Gastroesophageal sphincter (tissue), 4 donors: ENCODE results near the gene FARS2. TPM values are rescaled to one million over a fixed set of nuclear protein-coding genes. Genes with fewer than 3 reads are reported as not detected.

Experiments used
- ATAC-seq: fragments of 150-250 bp; one replicate; pipeline ENCODE4 v1.9.1; 2016; ENCODE audit warnings: mild to moderate bottlenecking, moderate library complexity
- H3K27ac ChIP-seq, 4 donors: fragments of 200-600 bp; sonication (generic) in 3 of 4; 1 replicate in 3 of 4; 2 replicates in 1 of 4; pipeline ENCODE4 v1.5.1; 2016 to 2019
- H3K27me3 ChIP-seq: fragments of 200-600 bp; sonication (generic); one replicate; pipeline ENCODE4 v1.5.1; 2019
- H3K36me3 ChIP-seq, 2 donors: fragments of 200-600 bp; sonication (generic); one replicate each; pipeline ENCODE4 v1.5.1; 2019; ENCODE audit warnings: control low read depth in 1 of 2
- H3K4me1 ChIP-seq, 3 donors: fragments of 200-600 bp; sonication (generic); 1 replicate in 2 of 3; 2 replicates in 1 of 3; pipeline ENCODE4 v1.5.1; 2016 to 2019; ENCODE audit warnings: control low read depth in 2 of 3
- H3K4me3 ChIP-seq, 2 donors: fragments of 200-600 bp; sonication (generic); one replicate each; pipeline ENCODE4 v1.5.1; 2019; ENCODE audit warnings: mild to moderate bottlenecking in 1 of 2, moderate library complexity in 1 of 2
- H3K9me3 ChIP-seq, 3 donors: fragments of 200-600 bp; sonication (generic); one replicate each; pipeline ENCODE4 v1.5.1; 2017 to 2019; ENCODE audit warnings: control low read depth in 2 of 3
- CTCF ChIP-seq, 4 experiments: fragments of 200-600 bp in 2 of 4; fragments of 450-650 bp in 2 of 4; sonication (generic) in 1 of 4; IDR thresholded peaks; one replicate each; pipeline ENCODE4 v1.5.1; 2017 to 2019; ENCODE audit warnings: antibody characterized with exemption in 4 of 4, mild to moderate bottlenecking in 2 of 4, moderate library complexity in 2 of 4
- EP300 ChIP-seq: sonication (generic); formaldehyde crosslinking; IDR thresholded peaks from one replicate; pipeline ENCODE4 v1.6.1; 2017; ENCODE audit warnings: antibody characterized with exemption, mild to moderate bottlenecking
- POLR2A ChIP-seq, 2 donors: fragments of 450-650 bp; IDR thresholded peaks; one replicate each; pipeline ENCODE4 v1.6.1; 2017; ENCODE audit warnings: antibody characterized with exemption in 2 of 2, mild to moderate bottlenecking in 2 of 2, moderate library complexity in 1 of 2
- POLR2AphosphoS5 ChIP-seq: sonication (generic); formaldehyde crosslinking; IDR thresholded peaks from one replicate; pipeline ENCODE4 v1.6.1; 2017; ENCODE audit warnings: antibody characterized with exemption
- WGBS, 2 donors: methylation state at CpG; one replicate each; pipeline ENCODE4 v1.1.5; 2018; ENCODE audit warnings: low coverage in 1 of 2; 5-methylcytosine and 5-hydroxymethylcytosine counted together
- total RNA-seq, 4 donors: library from RNA; depleted of rRNA; stranded (reverse); fragments of >200 nt; gene quantifications; one replicate each; pipeline ENCODE4 v1.1.0, GENCODE V29; 2016

The FARS2 gene
- total RNA-seq, 4 donors from 2014 or later = 9.8 to 16.3 (median 14.4) TPM

DNA sequence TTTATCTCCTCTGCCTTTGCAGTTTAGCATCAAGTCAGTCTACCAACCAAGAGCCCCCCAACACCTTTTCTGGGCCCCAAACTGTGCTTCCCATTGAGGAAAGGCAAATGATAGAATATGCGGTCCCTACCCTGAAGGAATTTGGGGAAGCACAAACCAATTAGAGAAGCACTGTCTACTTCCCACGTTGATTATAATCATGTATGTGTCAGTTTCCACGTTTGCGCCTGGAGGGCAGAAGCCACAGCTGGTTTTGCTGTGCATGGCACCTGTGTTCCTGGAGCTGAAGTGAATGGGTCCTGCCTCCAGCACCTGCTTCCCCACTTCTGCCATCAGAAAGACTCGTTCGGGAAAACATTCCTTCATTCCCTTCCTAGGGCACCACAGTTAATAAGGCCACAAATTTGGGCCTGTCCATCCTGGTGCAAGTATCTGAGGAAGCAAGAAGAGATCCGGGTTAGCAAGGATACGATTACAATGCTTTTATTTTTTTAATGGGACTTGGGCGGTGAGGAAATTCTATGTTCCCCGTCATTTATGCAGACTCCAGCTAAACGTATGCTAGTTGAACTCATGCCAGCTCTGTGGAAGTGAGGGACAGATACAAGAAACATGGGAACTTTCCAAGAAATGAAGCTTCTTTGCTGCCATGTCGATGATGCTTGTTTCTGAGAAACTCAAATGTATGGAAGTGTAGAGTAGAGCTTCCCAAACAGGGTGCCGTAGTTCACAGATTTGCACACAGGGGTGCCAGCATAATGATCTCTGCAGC lies 411.9 kb downstream of the FARS2 start:
- TF ChIP-seq EP300 (no peak), POLR2A (IDR thresholded peaks at IDR 0.05) (no peak), CTCF (IDR thresholded peaks at IDR 0.05) (no peak), POLR2AphosphoS5 (no peak)
- H3K9me3 ChIP-seq = no peaks in the 10 kb centered on the region
- H3K36me3 ChIP-seq = no peaks in the 10 kb centered on the region
- WGBS, 2 donors = 83 to 90% methylated on average over 7 to 12 of the region's 13 CpGs
- H3K4me1 ChIP-seq = peaks cover 11 to 44% (median 21%) of the 10 kb centered on the region in 3 donors
- H3K4me3 ChIP-seq = no peak overlapping the region
- peak overlapping the region in 3 of 4 donors; percentile 65 to 75 (median 71) for H3K27ac ChIP-seq
- no peaks in the 10 kb centered on the region for H3K27me3 ChIP-seq
- no peak for ATAC-seq

DNA sequence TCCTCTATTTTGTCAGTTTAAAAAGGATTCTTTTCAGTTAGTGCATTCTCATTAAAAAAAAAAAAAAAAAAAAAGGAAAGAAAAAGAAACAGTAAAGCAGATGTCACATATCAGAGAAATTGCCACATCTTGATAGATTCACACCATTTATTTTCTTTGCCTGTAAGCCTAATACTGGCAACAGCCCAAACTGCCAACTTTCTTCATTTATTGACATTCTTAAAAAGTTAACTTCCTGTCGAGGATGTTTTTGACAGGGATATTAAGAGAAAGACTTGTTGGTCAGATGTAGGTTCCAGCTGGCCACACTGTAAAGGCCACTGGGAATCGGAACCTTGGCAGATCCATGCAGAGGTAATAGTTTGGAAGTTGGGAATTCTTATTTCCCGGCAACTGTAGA lies 412.8 kb downstream of the FARS2 start:
- no peaks in the 10 kb centered on the region for H3K36me3 ChIP-seq
- no peak overlapping the region for H3K4me3 ChIP-seq
- no peaks in the 10 kb centered on the region for H3K9me3 ChIP-seq
- TF ChIP-seq POLR2AphosphoS5 = peak; percentile 34
- TF ChIP-seq EP300 = no peak
- 11 to 71% methylated on average over 3 of the region's 3 CpGs for WGBS, 2 donors
- peaks cover 11 to 44% (median 21%) of the 10 kb centered on the region in 3 donors for H3K4me1 ChIP-seq
- H3K27ac ChIP-seq = peak overlapping the region in 1 of 4 donors; percentile 16
- no peaks in the 10 kb centered on the region for H3K27me3 ChIP-seq
- ATAC-seq = no peak

DNA sequence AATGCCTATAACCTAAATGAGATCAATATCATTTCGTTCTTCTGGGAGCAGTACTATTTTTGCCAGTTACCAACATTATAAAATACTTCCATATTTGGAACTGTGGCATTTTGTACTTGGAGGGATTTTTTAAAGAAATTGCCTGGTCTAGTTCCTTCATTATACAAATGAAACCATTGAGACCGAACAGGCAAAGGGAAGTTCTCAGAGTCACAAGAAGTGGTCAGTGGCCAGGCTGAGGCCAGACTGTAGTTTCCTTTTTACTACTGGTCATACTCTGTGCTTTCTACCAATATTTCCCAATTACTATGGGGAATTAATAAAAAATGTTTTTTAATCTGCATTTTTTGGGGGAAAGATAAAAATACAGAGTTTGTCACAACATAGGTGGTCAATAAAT lies 413.4 kb downstream of the FARS2 start:
- 57 to 72% methylated on average over 2 of the region's 2 CpGs for WGBS, 2 donors
- H3K4me3 ChIP-seq = no peak overlapping the region
- peak overlapping the region in 1 of 4 donors; percentile 16 for H3K27ac ChIP-seq
- TF ChIP-seq POLR2A (IDR thresholded peaks at IDR 0.05) (no peak), CTCF (IDR thresholded peaks at IDR 0.05) (no peak), POLR2AphosphoS5 (no peak), EP300 (no peak)
- H3K36me3 ChIP-seq = no peaks in the 10 kb centered on the region
- ATAC-seq = no peak
- H3K27me3 ChIP-seq = no peaks in the 10 kb centered on the region
- H3K4me1 ChIP-seq = peaks cover 11 to 44% (median 21%) of the 10 kb centered on the region in 3 donors
- H3K9me3 ChIP-seq = no peaks in the 10 kb centered on the region

- no peak for TF ChIP-seq POLR2AphosphoS5
- no peak for TF ChIP-seq POLR2A (IDR thresholded peaks at IDR 0.05)
- TF ChIP-seq CTCF (IDR thresholded peaks at IDR 0.05) = no peak
- no peak for TF ChIP-seq EP300
- H3K4me3 ChIP-seq = no peak overlapping the region
- WGBS, 2 donors = 96 to 97% methylated on average over 2 of the region's 2 CpGs
- H3K27ac ChIP-seq = no peak overlapping the region
- no peaks in the 10 kb centered on the region for H3K9me3 ChIP-seq
- H3K27me3 ChIP-seq = no peaks in the 10 kb centered on the region
- peaks cover 11 to 31% (median 21%) of the 10 kb centered on the region in 3 donors for H3K4me1 ChIP-seq
- no peaks in the 10 kb centered on the region for H3K36me3 ChIP-seq
- no peak for ATAC-seq
Measured at GRCh38 chr6:5676701-5677100, 415.4 kb downstream of the FARS2 start.

- 79 to 92% methylated on average over 5 to 6 of the region's 6 CpGs for WGBS, 2 donors
- peaks cover 11 to 24% (median 15%) of the 10 kb centered on the region in 3 donors for H3K4me1 ChIP-seq
- H3K27ac ChIP-seq = no peak overlapping the region
- no peak for ATAC-seq
- no peak overlapping the region for H3K4me3 ChIP-seq
- no peaks in the 10 kb centered on the region for H3K27me3 ChIP-seq
- H3K36me3 ChIP-seq = no peaks in the 10 kb centered on the region
- TF ChIP-seq POLR2AphosphoS5 (no peak), POLR2A (IDR thresholded peaks at IDR 0.05) (no peak), EP300 (no peak), CTCF (IDR thresholded peaks at IDR 0.05) (no peak)
- H3K9me3 ChIP-seq = no peaks in the 10 kb centered on the region
Measured at GRCh38 chr6:5677219-5678000, 416.1 kb downstream of the FARS2 start.
